Ishikawa (cell line): Measurements from ENCODE around the gene MEX3B.

ENCODE experiments used
- CEBPB ChIP-seq: IDR thresholded peaks from 2 replicates; pipeline ENCODE4 v1.6.1; 2012
- CREB1 ChIP-seq: IDR thresholded peaks from 2 replicates; pipeline ENCODE4 v1.6.1; 2012; ENCODE audit warnings: low read depth
- EGR1 ChIP-seq: IDR thresholded peaks from 2 replicates; pipeline ENCODE4 v1.6.1; 2012
- EP300 ChIP-seq: IDR thresholded peaks from 2 replicates; pipeline ENCODE4 v1.6.1; 2012; ENCODE audit warnings: borderline replicate concordance
- FOXM1 ChIP-seq: IDR thresholded peaks from 2 replicates; pipeline ENCODE4 v1.6.1; 2012; ENCODE audit warnings: low read depth, borderline replicate concordance
- NFIC ChIP-seq: IDR thresholded peaks from 2 replicates; pipeline ENCODE4 v1.6.1; 2012
- RAD21 ChIP-seq: IDR thresholded peaks from 2 replicates; pipeline ENCODE4 v1.6.1; 2012; ENCODE audit warnings: low read depth
- REST ChIP-seq: IDR thresholded peaks from 2 replicates; pipeline ENCODE4 v1.6.1; 2012; ENCODE audit warnings: low read depth, mild to moderate bottlenecking
- TAF1 ChIP-seq: IDR thresholded peaks from 2 replicates; pipeline ENCODE4 v1.6.1; 2012; ENCODE audit warnings: low read depth, mild to moderate bottlenecking
- TCF12 ChIP-seq: IDR thresholded peaks from 2 replicates; pipeline ENCODE4 v1.6.1; 2012; ENCODE audit warnings: low read depth
- TEAD4 ChIP-seq: IDR thresholded peaks from 2 replicates; pipeline ENCODE4 v1.6.1; 2012
- USF1 ChIP-seq: IDR thresholded peaks from 2 replicates; pipeline ENCODE4 v1.6.1; 2012
- YY1 ChIP-seq: IDR thresholded peaks from 2 replicates; pipeline ENCODE4 v1.6.1; 2012; ENCODE audit warnings: low read depth
- ZBTB7A ChIP-seq: IDR thresholded peaks from 2 replicates; pipeline ENCODE4 v1.6.1; 2012; ENCODE audit warnings: low read depth
- TF ChIP-seq, protein P1 (sequence below): IDR thresholded peaks from 2 replicates; pipeline ENCODE4 v1.6.1; 2012

Gene MEX3B

DNA sequence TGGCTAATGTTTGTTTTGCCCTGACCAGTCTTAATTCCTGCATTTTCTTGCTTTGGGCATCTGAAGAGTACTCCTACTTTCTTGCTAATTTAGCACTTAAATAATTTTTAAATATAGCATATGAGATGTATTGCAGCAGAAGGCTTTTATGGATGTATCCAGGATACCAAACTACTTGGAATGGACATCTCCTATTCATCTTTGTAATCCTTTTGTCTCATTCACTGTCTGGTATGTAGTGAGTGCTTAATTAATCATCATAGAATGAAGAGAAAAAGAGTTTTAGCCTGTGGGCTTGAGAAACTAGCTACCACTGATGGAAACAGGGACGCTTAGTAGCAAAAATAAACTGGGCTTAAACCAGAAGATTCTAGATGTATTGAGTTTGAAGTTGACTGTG lies 40.6 kb downstream of the MEX3B start:
- no peak for TF ChIP-seq RAD21
- no peak for TF ChIP-seq TAF1
- no peak for TF ChIP-seq CREB1
- no peak for TF ChIP-seq REST
- TF ChIP-seq NFIC, result no peak
- no peak for TF ChIP-seq EGR1
- TF ChIP-seq YY1, result no peak
- no peak for TF ChIP-seq TCF12
- no peak for TF ChIP-seq CEBPB
- TF ChIP-seq ZBTB7A, result no peak
- TF ChIP-seq, protein P1, sequence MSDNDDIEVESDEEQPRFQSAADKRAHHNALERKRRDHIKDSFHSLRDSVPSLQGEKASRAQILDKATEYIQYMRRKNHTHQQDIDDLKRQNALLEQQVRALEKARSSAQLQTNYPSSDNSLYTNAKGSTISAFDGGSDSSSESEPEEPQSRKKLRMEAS, result no peak
- no peak for TF ChIP-seq EP300
- TF ChIP-seq USF1, result no peak
- TF ChIP-seq TEAD4, result no peak
- TF ChIP-seq FOXM1, result no peak

DNA sequence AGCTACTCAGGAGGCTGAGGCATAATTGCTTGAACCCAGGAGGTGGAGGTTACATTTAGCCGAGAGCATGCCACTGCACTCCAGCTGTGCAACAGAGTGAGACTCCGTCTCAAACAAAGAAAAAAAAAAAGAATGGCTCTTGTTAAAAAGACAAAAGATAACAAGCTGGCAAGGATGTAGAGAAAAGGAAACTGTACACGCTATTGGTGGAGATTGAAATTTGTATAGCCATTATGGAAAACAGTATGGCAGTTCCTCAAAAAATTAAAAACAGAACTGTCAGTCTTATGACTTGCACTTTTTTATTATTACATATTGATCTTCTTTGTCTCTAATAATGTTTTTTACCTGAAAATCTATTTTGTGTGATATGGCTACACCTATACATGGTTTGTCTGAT lies 41.9 kb downstream of the MEX3B start:
- no peak for TF ChIP-seq FOXM1
- TF ChIP-seq CEBPB, result no peak
- TF ChIP-seq YY1, result no peak
- TF ChIP-seq NFIC, result no peak
- no peak for TF ChIP-seq EGR1
- TF ChIP-seq, protein P1, result no peak
- no peak for TF ChIP-seq EP300
- TF ChIP-seq TAF1, result no peak
- no peak for TF ChIP-seq RAD21
- TF ChIP-seq REST, result no peak

GRCh38 chr15:81992523-81992922 lies 53.3 kb downstream of the MEX3B start:
- no peak for TF ChIP-seq REST
- no peak for TF ChIP-seq RAD21
- no peak for TF ChIP-seq ZBTB7A
- no peak for TF ChIP-seq EP300
- TF ChIP-seq TEAD4, result no peak
- no peak for TF ChIP-seq USF1
- no peak for TF ChIP-seq FOXM1
- TF ChIP-seq, protein P1, result no peak
- TF ChIP-seq YY1, result no peak
- no peak for TF ChIP-seq TCF12
- no peak for TF ChIP-seq CEBPB
- TF ChIP-seq EGR1, result no peak
